C4-2B (cell line): Measurements from ENCODE around the gene ADGRD1.

ENCODE experiments used
- ZFX ChIP-seq: fragments of 450-650 bp; IDR thresholded peaks from 2 replicates; pipeline ENCODE4 v1.6.1; 2017
- TF ChIP-seq, protein P1 (sequence below): fragments of 450-650 bp; conservative IDR thresholded peaks from 2 replicates; pipeline ENCODE4 v1.5.1; 2017; ENCODE audit warnings: mild to moderate bottlenecking

DNA sequence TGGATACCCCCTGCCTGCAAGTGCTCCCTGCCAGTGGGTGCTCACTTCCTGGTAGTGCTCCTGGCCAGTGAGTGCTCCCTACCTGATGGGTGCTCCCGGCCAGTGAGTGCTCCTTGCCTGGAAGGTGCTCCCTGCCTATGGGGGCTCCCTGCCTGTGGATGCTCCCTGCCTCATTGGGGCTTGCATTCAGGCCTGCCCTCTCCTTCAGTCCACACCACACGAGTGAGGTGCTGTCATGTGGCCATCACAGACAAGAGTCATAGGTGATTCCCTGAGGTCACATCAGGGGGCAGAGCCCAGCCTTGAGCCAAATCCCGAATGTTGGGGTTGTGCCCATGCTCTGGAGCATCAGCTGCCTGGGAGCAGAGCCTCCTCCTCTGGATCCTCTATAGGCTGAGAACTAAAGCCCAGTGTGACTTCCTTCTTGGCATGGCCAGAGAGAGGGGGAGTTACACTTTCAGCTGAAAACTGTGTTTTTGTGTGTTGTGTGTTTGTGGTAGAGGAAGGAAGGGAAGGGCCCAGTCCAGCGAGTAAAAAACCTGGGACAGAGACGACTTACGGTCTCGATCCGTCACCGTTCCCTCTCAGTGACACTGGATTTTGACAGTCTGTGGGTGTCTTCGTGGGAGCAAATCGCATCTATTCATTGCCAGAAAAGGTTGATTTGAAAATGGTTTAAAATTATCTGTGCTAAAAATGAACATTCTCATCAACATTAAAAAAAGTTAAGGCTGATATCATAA lies 136.0 kb downstream of the ADGRD1 start:
- TF ChIP-seq, protein P1, sequence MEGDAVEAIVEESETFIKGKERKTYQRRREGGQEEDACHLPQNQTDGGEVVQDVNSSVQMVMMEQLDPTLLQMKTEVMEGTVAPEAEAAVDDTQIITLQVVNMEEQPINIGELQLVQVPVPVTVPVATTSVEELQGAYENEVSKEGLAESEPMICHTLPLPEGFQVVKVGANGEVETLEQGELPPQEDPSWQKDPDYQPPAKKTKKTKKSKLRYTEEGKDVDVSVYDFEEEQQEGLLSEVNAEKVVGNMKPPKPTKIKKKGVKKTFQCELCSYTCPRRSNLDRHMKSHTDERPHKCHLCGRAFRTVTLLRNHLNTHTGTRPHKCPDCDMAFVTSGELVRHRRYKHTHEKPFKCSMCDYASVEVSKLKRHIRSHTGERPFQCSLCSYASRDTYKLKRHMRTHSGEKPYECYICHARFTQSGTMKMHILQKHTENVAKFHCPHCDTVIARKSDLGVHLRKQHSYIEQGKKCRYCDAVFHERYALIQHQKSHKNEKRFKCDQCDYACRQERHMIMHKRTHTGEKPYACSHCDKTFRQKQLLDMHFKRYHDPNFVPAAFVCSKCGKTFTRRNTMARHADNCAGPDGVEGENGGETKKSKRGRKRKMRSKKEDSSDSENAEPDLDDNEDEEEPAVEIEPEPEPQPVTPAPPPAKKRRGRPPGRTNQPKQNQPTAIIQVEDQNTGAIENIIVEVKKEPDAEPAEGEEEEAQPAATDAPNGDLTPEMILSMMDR: no peak
- TF ChIP-seq ZFX: no peak
